IMR-90 (cell line): ENCODE results near the gene RYR1. TPM values are rescaled to one million over a fixed set of nuclear protein-coding genes. Genes with fewer than 3 reads are reported as not detected.

Experiments used
- ATAC-seq: fragments of 200-7000 bp; cut with Tn5 transposase; 2 replicates; pipeline ENCODE4 v1.9.1; 2020; ENCODE audit warnings: low read depth, mild to moderate bottlenecking, moderate library complexity
- BruUV-seq: library from RNA; stranded (reverse); fragments of 400-500 nt; replicated peaks from 2 replicates; lab custom pipeline; 2021; lab: Mats Ljungman, UMichigan
- CTCF ChIA-PET: fragments of 300-600 bp; formaldehyde crosslinking; extraction: SDS; loops from one replicate; lab custom pipeline; 2021; ENCODE audit warnings: antibody characterized with exemption; lab: Yijun Ruan, JAX
- POLR2A ChIA-PET: fragments of 300-600 bp; sonication (Branson Sonifier 250); formaldehyde crosslinking; loops from one replicate; lab custom pipeline; 2022; ENCODE audit warnings: antibody characterized with exemption; ENCODE audit not compliant: unreplicated experiment; lab: Charles Lee
- DNase-seq: peaks from one replicate; pipeline ENCODE4 v3.0.0; 2013
- H2AFZ ChIP-seq: replicated peaks from 2 replicates; pipeline ENCODE3; 2013; ENCODE audit warnings: low read length, mild to moderate bottlenecking; ENCODE audit not compliant: poor library complexity
- H2AK5ac ChIP-seq: 2 replicates; pipeline ENCODE4 v1.6.1; 2013; ENCODE audit warnings: low read depth, low read length, inconsistent platforms
- H2AK9ac ChIP-seq: replicated peaks from 2 replicates; pipeline ENCODE3; 2013; ENCODE audit warnings: mild to moderate bottlenecking, low read depth, low read length, moderate library complexity; ENCODE audit not compliant: poor library complexity
- H2BK120ac ChIP-seq: 2 replicates; pipeline ENCODE4 v1.6.1; 2013; ENCODE audit warnings: low read depth, low read length, inconsistent platforms
- H2BK15ac ChIP-seq: 3 replicates; pipeline ENCODE4 v1.6.1; 2013; ENCODE audit warnings: low read depth, low read length, inconsistent platforms
- H2BK20ac ChIP-seq: 2 replicates; pipeline ENCODE4 v1.6.1; 2013; ENCODE audit warnings: low read depth, mild to moderate bottlenecking, inconsistent platforms, low read length, moderate library complexity
- H2BK5ac ChIP-seq: 2 replicates; pipeline ENCODE4 v1.6.1; 2013; ENCODE audit warnings: mild to moderate bottlenecking, low read depth, low read length, inconsistent platforms; ENCODE audit not compliant: poor library complexity, severe bottlenecking
- H3K14ac ChIP-seq: replicated peaks from 2 replicates; pipeline ENCODE4 v1.6.1; 2013; ENCODE audit warnings: low read depth, low read length, inconsistent platforms
- H3K18ac ChIP-seq: 2 replicates; pipeline ENCODE4 v1.6.1; 2013; ENCODE audit warnings: low read depth, low read length, control low read depth
- H3K23ac ChIP-seq: 2 replicates; pipeline ENCODE4 v1.6.1; 2013; ENCODE audit warnings: low read depth, low read length, inconsistent platforms
- H3K27ac ChIP-seq: 2 replicates; pipeline ENCODE4 v1.5.1; 2013; ENCODE audit warnings: mild to moderate bottlenecking, control low read depth, low read length; ENCODE audit not compliant: insufficient read depth
- H3K27me3 ChIP-seq: 2 replicates; pipeline ENCODE4 v1.6.1; 2013; ENCODE audit warnings: low read length; ENCODE audit not compliant: control insufficient read depth, insufficient read depth
- H3K36me3 ChIP-seq: 2 replicates; pipeline ENCODE4 v1.6.1; 2013; ENCODE audit warnings: low read length, mixed read lengths; ENCODE audit not compliant: control insufficient read depth, insufficient read depth
- H3K4ac ChIP-seq: 2 replicates; pipeline ENCODE4 v1.6.1; 2013; ENCODE audit warnings: low read depth, low read length, inconsistent platforms
- H3K4me1 ChIP-seq: 2 replicates; pipeline ENCODE4 v1.6.1; 2013; ENCODE audit warnings: low read length, mixed read lengths; ENCODE audit not compliant: control insufficient read depth, insufficient read depth
- H3K4me2 ChIP-seq: 2 replicates; pipeline ENCODE4 v1.6.1; 2013; ENCODE audit warnings: low read depth, mild to moderate bottlenecking, control low read depth, low read length, moderate library complexity
- H3K4me3 ChIP-seq: 2 replicates; pipeline ENCODE4 v1.5.1; 2013; ENCODE audit warnings: low read depth, mild to moderate bottlenecking, control low read depth, low read length, moderate library complexity; ENCODE audit not compliant: insufficient read depth
- H3K56ac ChIP-seq: 2 replicates; pipeline ENCODE4 v1.6.1; 2013; ENCODE audit warnings: low read length, inconsistent platforms; ENCODE audit not compliant: insufficient read depth; ENCODE audit errors: extremely low read depth
- H3K79me1 ChIP-seq, 2 experiments: 2 replicates each; pipeline ENCODE4 v1.6.1; 2013; ENCODE audit warnings: low read length in 2 of 2, inconsistent platforms in 1 of 2, low read depth in 1 of 2
- H3K9ac ChIP-seq: 2 replicates; pipeline ENCODE4 v1.6.1; 2013; ENCODE audit warnings: low read depth, low read length, control low read depth
- H3K9me1 ChIP-seq: 2 replicates; pipeline ENCODE4 v1.6.1; 2013; ENCODE audit warnings: low read length, inconsistent platforms; ENCODE audit not compliant: insufficient read depth
- H3K9me3 ChIP-seq: 2 replicates; pipeline ENCODE4 v1.6.1; 2013; ENCODE audit warnings: low read length; ENCODE audit not compliant: control insufficient read depth, insufficient read depth
- H4K20me1 ChIP-seq: 2 replicates; pipeline ENCODE4 v1.6.1; 2013; ENCODE audit warnings: low read length, inconsistent platforms; ENCODE audit not compliant: insufficient read depth
- H4K5ac ChIP-seq: 2 replicates; pipeline ENCODE4 v1.6.1; 2013; ENCODE audit warnings: mild to moderate bottlenecking, low read depth, low read length, control low read depth
- H4K8ac ChIP-seq, 2 experiments: 2 replicates each; pipeline ENCODE4 v1.6.1; 2013; ENCODE audit warnings: low read depth in 2 of 2, low read length in 2 of 2, control low read depth in 1 of 2, inconsistent platforms in 1 of 2
- H4K91ac ChIP-seq: 2 replicates; pipeline ENCODE4 v1.6.1; 2013; ENCODE audit warnings: low read depth, low read length, inconsistent platforms; ENCODE audit not compliant: insufficient read depth
- MAFK ChIP-seq: IDR thresholded peaks from 2 replicates; pipeline ENCODE4 v1.6.1; 2012; ENCODE audit warnings: low read depth, low read length, improper control_type of control experiment
- MAZ ChIP-seq: IDR thresholded peaks from 2 replicates; pipeline ENCODE4 v1.6.1; 2012; ENCODE audit warnings: low read depth, mild to moderate bottlenecking, low read length, improper control_type of control experiment, moderate library complexity, borderline replicate concordance
- RCOR1 ChIP-seq: IDR thresholded peaks from 2 replicates; pipeline ENCODE4 v1.6.1; 2012; ENCODE audit warnings: mild to moderate bottlenecking, low read length, improper control_type of control experiment; ENCODE audit not compliant: insufficient replicate concordance
- RFX5 ChIP-seq: IDR thresholded peaks from 2 replicates; pipeline ENCODE4 v1.8.0; 2012; ENCODE audit warnings: low read depth, mild to moderate bottlenecking, low read length, moderate library complexity
- SMC3 ChIP-seq: fragments of 150-350 bp; IDR thresholded peaks from 2 replicates; pipeline ENCODE4 v1.6.1; 2016; ENCODE audit warnings: low read depth, mild to moderate bottlenecking, antibody characterized with exemption, low read length, moderate library complexity
- WGBS, 2 experiments: methylation state at CpG; one replicate each; pipeline versions ENCODE4 v1.1.5 to v1.1.7; 2013; ENCODE audit warnings: missing lambda C conversion rate in 2 of 2; ENCODE audit not compliant: insufficient read length in 1 of 2; ENCODE audit errors: extremely low coverage in 2 of 2; 5-methylcytosine and 5-hydroxymethylcytosine counted together
- dilution Hi-C: fragments of 300-500 bp; cut with HindIII; formaldehyde crosslinking; loops from one replicate; pipeline ENCODE4 v1.14.3; 2018; ENCODE audit warnings: low sequenced_read_pairs; ENCODE audit not compliant: unreplicated experiment
- in situ Hi-C: fragments of 300-500 bp; cut with MboI; formaldehyde crosslinking; loops from 3 replicates; pipeline ENCODE4 v1.14.3; 2019; ENCODE audit warnings: low sequenced_read_pairs, inconsistent platforms, mixed read lengths
- intact Hi-C: fragments of 100-400 bp; cut with micrococcal nuclease; formaldehyde crosslinking; loops from 2 replicates; pipeline ENCODE4 v1.10.0; 2022
- polyA plus RNA-seq, 3 experiments: library from polyadenylated mRNA; depleted of rRNA; stranded (reverse); fragments of >200 nt; gene quantifications; 2 replicates each; pipeline ENCODE4 v1.2.3, GENCODE V29; 2012; ENCODE audit warnings: low replicate concordance in 1 of 3
- total RNA-seq: library from RNA; depleted of rRNA; stranded (reverse); fragments of >200 nt; gene quantifications from 2 replicates; pipeline ENCODE4 v1.2.3, GENCODE V29; 2012
- TF ChIP-seq, protein P1 (sequence below): fragments of 150-350 bp; IDR thresholded peaks from 2 replicates; pipeline ENCODE4 v1.6.1; 2016; ENCODE audit warnings: low read depth, mild to moderate bottlenecking, low read length, moderate library complexity, borderline replicate concordance
- TF ChIP-seq, protein P2 (sequence below): fragments of 150-350 bp; IDR thresholded peaks from 2 replicates; pipeline ENCODE4 v1.6.1; 2017; ENCODE audit warnings: mild to moderate bottlenecking, antibody characterized with exemption, low read length, low read depth

The RYR1 gene
- total and polyA plus RNA-seq, 2 of the 4 experiments (the other 2 are of a cell fraction), result not detected

DNA sequence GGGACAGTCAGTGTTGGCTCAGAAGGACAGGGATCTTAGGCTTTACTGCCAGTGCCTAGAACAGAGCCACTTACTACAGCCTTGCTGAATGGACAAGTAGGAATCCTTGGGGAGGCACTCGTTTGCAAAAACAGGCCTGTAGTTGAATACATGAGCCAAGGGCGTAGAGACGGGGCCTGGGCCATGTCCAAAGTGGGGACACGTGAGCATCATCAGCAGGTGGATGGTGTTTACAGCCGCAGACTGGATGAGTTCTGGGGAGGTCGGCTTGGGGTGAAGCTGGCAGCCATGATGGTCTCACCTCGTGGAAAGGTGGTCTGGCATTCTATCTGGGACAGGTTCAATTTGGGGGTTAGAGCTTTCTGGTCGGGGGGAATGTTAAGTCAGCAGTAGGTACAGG lies 17.5 kb downstream of the RYR1 start:
- H3K23ac ChIP-seq, result no peak overlapping the region
- H2BK15ac ChIP-seq, result no peak overlapping the region
- H3K4me2 ChIP-seq, result no peak overlapping the region
- no TSS peak for BruUV-seq
- no peak overlapping the region for H3K4me3 ChIP-seq
- no peak overlapping the region for H4K5ac ChIP-seq
- 71% methylated on average over 5 of the region's 8 CpGs; no CpG with 5 or more reads in 1 of the 2 experiments for WGBS, 2 experiments
- no peak overlapping the region for H3K27ac ChIP-seq
- H2BK5ac ChIP-seq, result no peak overlapping the region
- H3K14ac ChIP-seq, result no peak overlapping the region
- dilution Hi-C loops (no loop called here), intact Hi-C loops (no loop called here), in situ Hi-C loops (loop anchor here (25.0 kb wide), 1 partner anchor 761 kb away; the partner anchor contains the start of gene SYCN)
- no peak overlapping the region for H2AK9ac ChIP-seq
- no peaks in the 10 kb centered on the region for H3K4me1 ChIP-seq
- no peak overlapping the region for H3K56ac ChIP-seq
- H3K79me1 ChIP-seq, result no peaks in the 10 kb centered on the region
- H4K91ac ChIP-seq, result no peak overlapping the region
- H3K18ac ChIP-seq, result no peak overlapping the region
- no peak overlapping the region for H2AK5ac ChIP-seq
- peaks cover 6% of the 10 kb centered on the region; the same call in 1 of the 2 replicates for H3K27me3 ChIP-seq
- H3K4ac ChIP-seq, result no peak overlapping the region
- H3K9me3 ChIP-seq, result no peaks in the 10 kb centered on the region
- no peak for TF ChIP-seq MAZ
- no peak for TF ChIP-seq MAFK
- no peak for TF ChIP-seq RFX5
- TF ChIP-seq, protein P1, sequence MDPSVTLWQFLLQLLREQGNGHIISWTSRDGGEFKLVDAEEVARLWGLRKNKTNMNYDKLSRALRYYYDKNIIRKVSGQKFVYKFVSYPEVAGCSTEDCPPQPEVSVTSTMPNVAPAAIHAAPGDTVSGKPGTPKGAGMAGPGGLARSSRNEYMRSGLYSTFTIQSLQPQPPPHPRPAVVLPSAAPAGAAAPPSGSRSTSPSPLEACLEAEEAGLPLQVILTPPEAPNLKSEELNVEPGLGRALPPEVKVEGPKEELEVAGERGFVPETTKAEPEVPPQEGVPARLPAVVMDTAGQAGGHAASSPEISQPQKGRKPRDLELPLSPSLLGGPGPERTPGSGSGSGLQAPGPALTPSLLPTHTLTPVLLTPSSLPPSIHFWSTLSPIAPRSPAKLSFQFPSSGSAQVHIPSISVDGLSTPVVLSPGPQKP, result no peak
- TF ChIP-seq, protein P2, sequence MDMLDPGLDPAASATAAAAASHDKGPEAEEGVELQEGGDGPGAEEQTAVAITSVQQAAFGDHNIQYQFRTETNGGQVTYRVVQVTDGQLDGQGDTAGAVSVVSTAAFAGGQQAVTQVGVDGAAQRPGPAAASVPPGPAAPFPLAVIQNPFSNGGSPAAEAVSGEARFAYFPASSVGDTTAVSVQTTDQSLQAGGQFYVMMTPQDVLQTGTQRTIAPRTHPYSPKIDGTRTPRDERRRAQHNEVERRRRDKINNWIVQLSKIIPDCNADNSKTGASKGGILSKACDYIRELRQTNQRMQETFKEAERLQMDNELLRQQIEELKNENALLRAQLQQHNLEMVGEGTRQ, result no peak
- TF ChIP-seq RCOR1, result no peak
- no peak for TF ChIP-seq SMC3
- H3K36me3 ChIP-seq, result no peaks in the 10 kb centered on the region
- H3K9me1 ChIP-seq, result no peaks in the 10 kb centered on the region
- CTCF ChIA-PET, result no interaction called here
- ATAC-seq, result no peak
- H2AFZ ChIP-seq, result no peak overlapping the region
- POLR2A ChIA-PET, result no interaction called here
- no peak for DNase-seq
- no peak overlapping the region for H3K9ac ChIP-seq
- H4K8ac ChIP-seq, result no peak overlapping the region
- H4K20me1 ChIP-seq, result no peaks in the 10 kb centered on the region
- H2BK120ac ChIP-seq, result no peak overlapping the region
- H2BK20ac ChIP-seq, result no peak overlapping the region
